Endothelial cell of umbilical vein (primary cell): ENCODE data around the gene ANKRD44. TPM values are rescaled to one million over a fixed set of nuclear protein-coding genes. Genes with fewer than 3 reads are reported as not detected.

Experiments used
- BruUV-seq: library from RNA; stranded (reverse); fragments of 400-500 nt; replicated peaks from 2 replicates; lab custom pipeline; 2021; lab: Mats Ljungman, UMichigan
- CTCF ChIA-PET: fragments of 300-600, 350-600 bp; sonication (Branson Sonifier 250); formaldehyde crosslinking; loops from one replicate; lab custom pipeline; 2021; ENCODE audit warnings: antibody characterized with exemption, inconsistent platforms; lab: Charles Lee
- POLR2A ChIA-PET: fragments of 300-600, 350-600 bp; sonication (Branson Sonifier 250); formaldehyde crosslinking; loops from one replicate; lab custom pipeline; 2021; ENCODE audit warnings: antibody characterized with exemption, inconsistent platforms; lab: Charles Lee
- DNase-seq: peaks from one replicate; pipeline ENCODE4 v3.0.0-alpha.2; 2011; ENCODE audit warnings: low read depth, low spot score
- FAIRE-seq: peaks from 2 replicates; lab custom pipeline; 2011; peaks lifted over from hg19 to GRCh38; lab: Jason Lieb, UNC
- H2AFZ ChIP-seq: 2 replicates; pipeline ENCODE4 v1.6.0; 2012; ENCODE audit warnings: low read depth, low read length, control low read depth, inconsistent platforms
- H3K27ac ChIP-seq: 2 replicates; pipeline ENCODE4 v1.5.1; 2011; ENCODE audit warnings: low read depth, mild to moderate bottlenecking, control low read depth, low read length, moderate library complexity; ENCODE audit not compliant: insufficient read depth
- H3K27me3 ChIP-seq, 2 experiments: 2 replicates each; pipeline versions ENCODE4 v1.6.0 to v1.6.1; 2011; ENCODE audit warnings: low read length in 2 of 2, mixed read lengths in 1 of 2; ENCODE audit not compliant: control insufficient read depth in 2 of 2, insufficient read depth in 2 of 2
- H3K36me3 ChIP-seq, 2 experiments: 2 replicates in 1 of 2; 3 replicates in 1 of 2; pipeline ENCODE4 v1.5.1; 2011; ENCODE audit warnings: low read length in 2 of 2, mild to moderate bottlenecking in 1 of 2, moderate library complexity in 1 of 2; ENCODE audit not compliant: control insufficient read depth in 2 of 2, insufficient read depth in 2 of 2; ENCODE audit errors: extremely low read depth in 1 of 2
- H3K4me1 ChIP-seq: 3 replicates; pipeline ENCODE4 v1.5.1; 2011; ENCODE audit warnings: mild to moderate bottlenecking, low read length; ENCODE audit not compliant: control insufficient read depth, insufficient read depth; ENCODE audit errors: extremely low read depth
- H3K4me2 ChIP-seq: 2 replicates; pipeline ENCODE4 v1.6.1; 2011; ENCODE audit warnings: low read length, control low read depth, mixed read lengths; ENCODE audit not compliant: insufficient read depth
- H3K4me3 ChIP-seq, 3 experiments: fragments of 200-600 bp in 1 of 3; sonication (generic), shearing (Covaris generic) in 1 of 3; replicated peaks in 1 of 3; 2 replicates each; pipeline ENCODE4 v1.5.1; 2011 to 2016; ENCODE audit warnings: control low read depth in 3 of 3, low read length in 3 of 3, mild to moderate bottlenecking in 2 of 3, inconsistent platforms in 1 of 3, low read depth in 1 of 3, moderate library complexity in 1 of 3; ENCODE audit not compliant: insufficient read depth in 1 of 3
- H3K79me2 ChIP-seq: 2 replicates; pipeline ENCODE4 v1.6.0; 2012; ENCODE audit warnings: low read length, inconsistent platforms; ENCODE audit not compliant: control insufficient read depth, insufficient read depth
- H3K9ac ChIP-seq: replicated peaks from 2 replicates; pipeline ENCODE3; 2011; ENCODE audit warnings: low read length, control low read depth; ENCODE audit not compliant: insufficient read depth; ENCODE audit errors: extremely low read depth
- H3K9me1 ChIP-seq: replicated peaks from 3 replicates; pipeline ENCODE4 v1.6.0; 2011; ENCODE audit warnings: mild to moderate bottlenecking, low read length; ENCODE audit not compliant: control insufficient read depth, insufficient read depth; ENCODE audit errors: extremely low read depth
- H3K9me3 ChIP-seq: replicated peaks from 2 replicates; pipeline ENCODE4 v1.5.1; 2012; ENCODE audit warnings: low read length, inconsistent platforms; ENCODE audit not compliant: control insufficient read depth, insufficient read depth
- H4K20me1 ChIP-seq: replicated peaks from 2 replicates; pipeline ENCODE3; 2011; ENCODE audit warnings: mild to moderate bottlenecking, low read length; ENCODE audit not compliant: control insufficient read depth, insufficient read depth; ENCODE audit errors: extremely low read depth
- CTCF ChIP-seq, 2 donors: IDR thresholded peaks; 1 replicate in 1 of 2; 2 replicates in 1 of 2; pipeline ENCODE4 v1.5.1; 2011; ENCODE audit warnings: low read length in 2 of 2, mild to moderate bottlenecking in 2 of 2, moderate library complexity in 2 of 2, control low read depth in 1 of 2, inconsistent platforms in 1 of 2, low read depth in 1 of 2; ENCODE audit not compliant: insufficient read depth in 1 of 2; ENCODE audit errors: extremely low read depth in 1 of 2
- EZH2 ChIP-seq: IDR thresholded peaks from 2 replicates; pipeline ENCODE4 v1.6.1; 2012; ENCODE audit warnings: borderline replicate concordance, low read depth, mild to moderate bottlenecking, moderate library complexity, low read length, inconsistent platforms; ENCODE audit not compliant: severe bottlenecking
- FOS ChIP-seq: IDR thresholded peaks from 2 replicates; pipeline ENCODE4 v1.6.1; 2011; ENCODE audit warnings: mild to moderate bottlenecking, low read length, moderate library complexity, borderline replicate concordance; ENCODE audit not compliant: insufficient read depth
- GATA2 ChIP-seq: IDR thresholded peaks from 2 replicates; pipeline ENCODE4 v1.7.0; 2011; ENCODE audit warnings: low read depth, mild to moderate bottlenecking, moderate library complexity, mixed read lengths, low read length; ENCODE audit not compliant: insufficient read length, insufficient read depth
- JUN ChIP-seq: IDR thresholded peaks from 2 replicates; pipeline ENCODE4 v1.6.1; 2011; ENCODE audit warnings: borderline replicate concordance, low read depth; ENCODE audit not compliant: insufficient read length, insufficient read depth
- MAX ChIP-seq: IDR thresholded peaks from 2 replicates; pipeline ENCODE4 v1.6.1; 2011; ENCODE audit not compliant: insufficient read depth, insufficient read length
- MYC ChIP-seq: IDR thresholded peaks from one replicate; pipeline ENCODE4 v1.6.1; 2011; ENCODE audit warnings: mild to moderate bottlenecking, low read depth, low read length
- POLR2A ChIP-seq: IDR thresholded peaks from 2 replicates; pipeline ENCODE4 v1.6.1; 2012; ENCODE audit warnings: low read depth, mild to moderate bottlenecking, control low read depth, low read length
- POLR2AphosphoS5 ChIP-seq: IDR thresholded peaks from 2 replicates; pipeline ENCODE4 v1.6.1; 2012; ENCODE audit warnings: low read depth, mild to moderate bottlenecking, control low read depth, low read length, moderate library complexity; ENCODE audit not compliant: insufficient read depth
- dilution Hi-C: fragments of 300-500 bp; cut with MboI; formaldehyde crosslinking; loops from one replicate; pipeline ENCODE4 v1.15.0; 2019; ENCODE audit warnings: low sequenced_read_pairs; ENCODE audit not compliant: extremely low pct_ligation_motif_present
- intact Hi-C: fragments of 100-400 bp; cut with micrococcal nuclease; formaldehyde crosslinking; loops from one replicate; pipeline ENCODE4 v1.10.0; 2022
- polyA plus RNA-seq, 4 experiments: library from polyadenylated mRNA; depleted of rRNA in 3 of 4; stranded (reverse) in 3 of 4; unstranded in 1 of 4; fragments of >200 nt; gene quantifications; 2 replicates each; pipeline versions ENCODE4 v1.2.1 to v1.2.3, GENCODE V29; 2011 to 2012; ENCODE audit warnings: missing spikeins in 1 of 4
- total RNA-seq: library from RNA; stranded (reverse); gene quantifications from 2 replicates; pipeline ENCODE4 v1.2.3, GENCODE V29; 2021

Gene ANKRD44
- total and polyA plus RNA-seq, 2 donors (not counting 3 experiments of a cell fraction or from before 2014, with no cell fraction given), result 3.4 to 6.1 TPM

GRCh38 chr2:197268786-197269584 is 41.6 kb downstream of the ANKRD44 start:
- FAIRE-seq (no peak), DNase-seq (no peak)
- H3K4me1 ChIP-seq, result no peaks in the 10 kb centered on the region
- H3K9me1 ChIP-seq, result no peaks in the 10 kb centered on the region
- POLR2A ChIA-PET, result no interaction called here
- CTCF ChIA-PET, result interaction anchor here (1.3 to 1.4 kb wide), 2 partner anchors 16 to 80 kb away, joined by 3 read pairs; no protein-coding TSS in a partner anchor
- TF ChIP-seq POLR2AphosphoS5 (no peak), JUN (no peak), MAX (no peak), FOS (no peak), MYC (no peak), CTCF (IDR thresholded peaks at IDR 0.05; ENCODE audit: extremely low read depth in 1 of 2, insufficient read depth in 1 of 2, low read depth in 1 of 2, low read length in 2 of 2) (no peak), EZH2 (no peak), GATA2 (no peak), POLR2A (no peak)
- no peak overlapping the region for H3K4me2 ChIP-seq
- dilution Hi-C loops, result no loop called here
- no peak overlapping the region for H3K4me3 ChIP-seq
- H3K27ac ChIP-seq, result no peak overlapping the region
- no peaks in the 10 kb centered on the region for H3K79me2 ChIP-seq
- H3K36me3 ChIP-seq, result no peaks in the 10 kb centered on the region
- intact Hi-C loops, result no loop called here
- no peak overlapping the region for H2AFZ ChIP-seq
- no peak overlapping the region for H3K9ac ChIP-seq
- BruUV-seq, result no TSS peak
- no peaks in the 10 kb centered on the region for H3K27me3 ChIP-seq
- H4K20me1 ChIP-seq, result no peaks in the 10 kb centered on the region
- no peaks in the 10 kb centered on the region for H3K9me3 ChIP-seq
